DMS114 treated with DMSO at 0.1 percent for 48 hours (cell line): ENCODE results near the gene PRDM15.

Source experiments
- DNase-seq: peaks from one replicate; lab custom pipeline; 2025; ENCODE audit not compliant: unreplicated experiment; lab: John Stamatoyannopoulos, UW

The PRDM15 gene

DNA sequence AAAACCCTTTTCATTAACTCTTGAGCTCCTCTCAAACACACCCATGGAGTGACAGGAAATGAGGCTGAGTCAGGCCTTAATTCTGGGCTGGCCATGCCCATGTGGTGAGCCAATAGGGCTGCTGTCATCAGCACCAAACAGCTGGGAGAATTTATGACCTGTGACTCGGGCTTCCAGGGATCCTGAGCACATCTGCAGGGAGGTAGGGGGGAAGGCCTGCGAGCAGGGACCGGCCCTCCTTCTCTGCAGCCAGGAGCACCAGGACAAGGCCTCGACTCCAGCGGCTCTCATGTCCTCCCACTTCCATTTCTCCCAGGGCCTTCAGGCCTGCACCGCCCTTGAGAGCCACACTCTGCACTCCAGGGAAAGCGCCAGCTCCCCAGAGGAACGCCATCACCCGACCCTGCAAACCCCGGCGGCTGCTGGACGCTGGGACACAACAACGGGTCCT lies 126.9 kb downstream of the PRDM15 start:
- DNase-seq: no peak

DNA sequence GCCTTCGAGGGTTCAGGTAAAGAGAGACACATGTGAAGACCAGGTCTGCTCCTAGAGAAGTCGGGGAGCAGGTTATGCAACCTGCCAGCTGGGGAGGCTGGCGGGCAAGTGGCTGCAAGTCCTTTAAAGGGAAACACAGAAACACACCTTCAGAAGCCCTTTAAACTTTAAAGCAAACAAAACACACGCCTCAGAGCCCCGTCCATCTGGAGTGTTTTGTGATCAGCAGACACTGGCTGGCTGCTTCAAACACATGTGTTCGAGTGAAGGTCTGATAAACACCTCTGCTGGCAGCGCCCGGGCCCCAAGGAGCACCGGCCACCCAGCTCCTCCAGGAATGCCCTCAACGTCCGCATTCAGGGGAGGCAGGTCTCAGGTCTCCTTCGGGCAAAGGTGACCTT lies 127.5 kb downstream of the PRDM15 start:
- no peak for DNase-seq

DNA sequence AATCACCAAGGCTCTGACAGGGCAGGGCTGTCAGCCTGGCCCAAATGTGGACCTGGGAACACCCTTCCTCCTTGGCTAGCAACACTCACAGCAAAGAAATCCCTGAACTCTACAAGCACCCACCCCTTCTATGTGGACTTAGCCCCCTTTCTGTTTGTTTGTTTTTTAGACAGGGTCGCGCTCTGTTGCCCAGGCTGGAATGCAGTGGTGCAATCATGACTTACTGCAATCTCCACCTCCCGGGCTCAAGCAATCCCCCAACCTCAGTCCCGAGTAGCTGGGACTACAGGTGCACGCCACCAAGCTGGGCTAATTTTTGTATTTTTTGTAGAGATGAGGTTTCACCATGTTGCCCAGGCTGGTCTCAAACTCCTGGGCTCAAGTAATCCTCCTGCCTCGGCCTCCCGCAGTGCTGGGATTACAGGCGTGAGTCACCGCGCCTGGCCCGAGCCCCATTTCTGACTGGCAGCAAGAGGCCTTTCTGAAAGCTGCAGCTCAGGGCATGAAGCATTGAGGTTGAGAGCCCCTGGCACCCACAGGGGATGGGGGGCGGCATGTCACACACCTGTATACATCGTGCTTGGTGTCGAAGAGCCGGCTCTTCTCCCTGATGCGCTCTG lies 128.5 kb downstream of the PRDM15 start:
- no peak for DNase-seq

DNA sequence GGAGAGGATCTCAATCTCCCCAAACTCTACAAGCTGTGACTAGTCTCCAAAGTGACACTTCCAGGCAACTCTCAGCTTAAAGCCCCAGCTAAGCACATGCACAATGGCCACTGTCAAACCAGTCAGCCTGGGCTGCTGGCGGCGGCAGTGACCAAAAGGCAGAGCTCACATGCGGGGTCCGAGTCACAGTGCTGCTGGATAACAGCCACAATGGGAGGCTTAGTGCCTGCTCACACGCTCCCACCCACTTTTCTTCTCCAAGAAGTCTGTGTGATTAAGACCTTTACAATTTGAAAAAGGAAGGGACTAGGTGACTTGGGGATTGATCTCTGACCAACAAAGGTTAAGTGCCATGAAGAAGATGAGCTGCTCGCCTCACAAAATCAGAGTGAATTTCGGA lies 129.1 kb downstream of the PRDM15 start:
- no peak for DNase-seq

DNA sequence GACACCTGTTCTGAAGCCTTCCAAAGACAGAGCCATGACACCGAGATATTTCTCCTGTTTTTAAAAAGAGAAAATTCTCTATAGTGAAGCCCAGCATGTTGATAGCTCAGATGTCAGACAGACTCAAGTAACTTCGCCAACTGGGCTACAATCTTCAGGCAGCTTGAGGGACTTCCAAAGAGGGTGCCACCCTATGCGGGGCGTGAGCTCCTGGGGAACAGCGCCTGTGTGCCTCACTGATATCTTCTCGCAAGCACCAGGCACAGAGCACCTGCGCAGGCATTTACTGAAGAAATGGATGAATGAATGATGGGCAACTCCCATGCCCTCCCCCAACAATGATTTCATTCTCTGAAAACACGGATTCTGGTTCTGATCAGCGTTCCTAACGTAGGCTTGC lies 129.9 kb downstream of the PRDM15 start:
- no peak for DNase-seq
